ENCODE results near the gene SCNN1B. TPM values are rescaled to one million over a fixed set of nuclear protein-coding genes. Genes with fewer than 3 reads are reported as not detected.
"Not testable (repeated sequence)": the region's sequence is repeated elsewhere in the genome, so short reads cannot be mapped to it uniquely, and the experiment has no call there.

The SCNN1B gene
- total RNA-seq, 1 donor from 2014 or later, result 16.1 TPM

DNA sequence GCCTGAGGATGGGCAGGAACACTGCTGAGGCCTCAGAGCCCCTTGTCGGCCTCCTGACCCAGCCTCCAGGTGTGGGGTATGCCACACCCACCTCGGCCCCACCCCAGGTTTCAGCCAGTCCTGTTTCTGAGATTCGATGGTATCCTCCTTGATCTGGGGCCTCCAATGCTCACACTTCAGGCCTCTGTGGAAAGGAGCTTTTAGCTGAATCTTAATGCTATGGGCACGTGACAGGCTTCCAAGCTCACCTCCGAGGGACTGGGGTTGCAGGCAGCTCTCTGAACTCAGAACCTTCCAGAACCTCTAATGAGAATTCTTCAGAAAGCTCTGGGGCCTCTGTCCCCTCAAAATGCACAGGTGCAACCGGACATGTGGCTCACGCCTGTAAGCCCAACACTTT is 54.8 kb downstream of the SCNN1B start:
- Histone ChIP-seq H3K27me3 (no peaks in the 10 kb centered on the region), H3K36me3 (no peaks in the 10 kb centered on the region), H3K9me3 (no peaks in the 10 kb centered on the region), H3K27ac (no peak overlapping the region), H3K4me1 (no peaks in the 10 kb centered on the region), H3K4me3 (no peak overlapping the region)
- no peak for DNase-seq (ENCODE audit: low spot score in 2 of 2)
- intact Hi-C loops (cut with DNase I), result no loop called here
- TF ChIP-seq, protein P1, sequence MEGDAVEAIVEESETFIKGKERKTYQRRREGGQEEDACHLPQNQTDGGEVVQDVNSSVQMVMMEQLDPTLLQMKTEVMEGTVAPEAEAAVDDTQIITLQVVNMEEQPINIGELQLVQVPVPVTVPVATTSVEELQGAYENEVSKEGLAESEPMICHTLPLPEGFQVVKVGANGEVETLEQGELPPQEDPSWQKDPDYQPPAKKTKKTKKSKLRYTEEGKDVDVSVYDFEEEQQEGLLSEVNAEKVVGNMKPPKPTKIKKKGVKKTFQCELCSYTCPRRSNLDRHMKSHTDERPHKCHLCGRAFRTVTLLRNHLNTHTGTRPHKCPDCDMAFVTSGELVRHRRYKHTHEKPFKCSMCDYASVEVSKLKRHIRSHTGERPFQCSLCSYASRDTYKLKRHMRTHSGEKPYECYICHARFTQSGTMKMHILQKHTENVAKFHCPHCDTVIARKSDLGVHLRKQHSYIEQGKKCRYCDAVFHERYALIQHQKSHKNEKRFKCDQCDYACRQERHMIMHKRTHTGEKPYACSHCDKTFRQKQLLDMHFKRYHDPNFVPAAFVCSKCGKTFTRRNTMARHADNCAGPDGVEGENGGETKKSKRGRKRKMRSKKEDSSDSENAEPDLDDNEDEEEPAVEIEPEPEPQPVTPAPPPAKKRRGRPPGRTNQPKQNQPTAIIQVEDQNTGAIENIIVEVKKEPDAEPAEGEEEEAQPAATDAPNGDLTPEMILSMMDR (IDR thresholded peaks at IDR 0.05), result no peak

DNA sequence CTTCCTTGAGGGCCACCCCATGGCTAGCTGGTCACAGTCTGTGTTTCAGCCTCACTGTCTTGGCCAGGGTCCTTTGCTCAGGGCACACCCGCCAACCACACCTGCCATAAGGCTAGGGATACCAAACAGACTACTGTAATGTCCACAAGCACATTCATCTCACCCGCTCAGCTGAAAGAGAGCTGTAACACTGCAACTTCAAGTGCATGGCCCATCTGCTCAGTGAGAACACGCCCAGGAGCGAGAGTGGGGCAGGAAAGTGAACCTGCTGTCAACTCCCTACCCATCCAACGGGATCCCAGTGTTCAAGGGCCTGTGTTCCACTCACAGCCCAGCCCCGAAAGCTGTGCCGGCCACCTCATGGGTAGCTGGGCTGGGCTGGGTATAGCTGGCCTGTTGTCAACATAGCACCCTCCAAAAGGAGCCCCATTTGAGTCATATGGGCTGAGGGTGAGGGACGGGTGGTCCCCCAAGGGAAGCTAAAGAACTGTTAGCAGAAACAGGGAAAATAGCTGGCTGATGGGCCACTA is 55.7 kb downstream of the SCNN1B start:
- Histone ChIP-seq H3K36me3 (no peaks in the 10 kb centered on the region), H3K27ac (no peak overlapping the region), H3K9me3 (no peaks in the 10 kb centered on the region), H3K4me1 (no peaks in the 10 kb centered on the region), H3K27me3 (no peaks in the 10 kb centered on the region), H3K4me3 (no peak overlapping the region)
- TF ChIP-seq, protein P1 (IDR thresholded peaks at IDR 0.05), result no peak
- no peak for DNase-seq (ENCODE audit: low spot score in 2 of 2)
- intact Hi-C loops (cut with DNase I), result no loop called here

DNA sequence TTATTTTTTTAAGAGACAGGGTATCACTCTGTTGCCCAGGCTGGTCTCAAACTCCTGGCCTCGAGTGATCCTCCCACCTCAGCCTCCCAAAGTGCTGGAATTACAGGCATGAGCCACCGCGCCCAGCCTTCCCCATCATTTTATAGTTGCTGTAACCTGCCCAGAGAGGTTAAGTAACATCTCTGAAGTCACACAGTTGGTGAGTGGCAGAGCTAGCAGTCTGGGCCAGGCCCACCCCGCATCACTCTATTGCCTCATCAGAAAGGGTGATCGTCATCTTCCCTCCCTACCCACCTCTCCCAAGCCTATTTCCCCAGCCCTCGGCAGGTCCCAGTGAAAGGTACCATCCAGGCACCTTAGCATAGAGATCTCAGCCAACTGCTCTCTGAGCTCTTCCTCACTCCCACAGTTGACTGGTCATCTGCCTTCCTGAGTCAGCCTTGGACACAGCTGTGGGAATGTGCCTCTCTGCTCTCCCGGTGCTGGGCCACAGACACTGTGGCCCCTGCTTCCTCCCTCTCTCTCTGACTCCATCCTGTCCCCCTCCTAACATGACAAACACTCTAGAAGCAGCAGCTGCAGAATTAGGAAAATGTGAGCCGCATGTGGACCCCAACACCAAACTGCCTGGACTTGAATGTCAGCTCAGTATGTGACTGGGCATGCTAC is 57.1 kb downstream of the SCNN1B start:
- no peak overlapping the region for H3K27ac ChIP-seq
- H3K9me3 ChIP-seq, result no peaks in the 10 kb centered on the region
- TF ChIP-seq, protein P1 (IDR thresholded peaks at IDR 0.05), result no peak
- H3K27me3 ChIP-seq, result no peaks in the 10 kb centered on the region
- intact Hi-C loops (cut with DNase I), result no loop called here
- H3K4me3 ChIP-seq, result no peak overlapping the region
- H3K36me3 ChIP-seq, result no peaks in the 10 kb centered on the region
- DNase-seq (ENCODE audit: low spot score in 2 of 2), result no peak
- no peaks in the 10 kb centered on the region for H3K4me1 ChIP-seq

DNA sequence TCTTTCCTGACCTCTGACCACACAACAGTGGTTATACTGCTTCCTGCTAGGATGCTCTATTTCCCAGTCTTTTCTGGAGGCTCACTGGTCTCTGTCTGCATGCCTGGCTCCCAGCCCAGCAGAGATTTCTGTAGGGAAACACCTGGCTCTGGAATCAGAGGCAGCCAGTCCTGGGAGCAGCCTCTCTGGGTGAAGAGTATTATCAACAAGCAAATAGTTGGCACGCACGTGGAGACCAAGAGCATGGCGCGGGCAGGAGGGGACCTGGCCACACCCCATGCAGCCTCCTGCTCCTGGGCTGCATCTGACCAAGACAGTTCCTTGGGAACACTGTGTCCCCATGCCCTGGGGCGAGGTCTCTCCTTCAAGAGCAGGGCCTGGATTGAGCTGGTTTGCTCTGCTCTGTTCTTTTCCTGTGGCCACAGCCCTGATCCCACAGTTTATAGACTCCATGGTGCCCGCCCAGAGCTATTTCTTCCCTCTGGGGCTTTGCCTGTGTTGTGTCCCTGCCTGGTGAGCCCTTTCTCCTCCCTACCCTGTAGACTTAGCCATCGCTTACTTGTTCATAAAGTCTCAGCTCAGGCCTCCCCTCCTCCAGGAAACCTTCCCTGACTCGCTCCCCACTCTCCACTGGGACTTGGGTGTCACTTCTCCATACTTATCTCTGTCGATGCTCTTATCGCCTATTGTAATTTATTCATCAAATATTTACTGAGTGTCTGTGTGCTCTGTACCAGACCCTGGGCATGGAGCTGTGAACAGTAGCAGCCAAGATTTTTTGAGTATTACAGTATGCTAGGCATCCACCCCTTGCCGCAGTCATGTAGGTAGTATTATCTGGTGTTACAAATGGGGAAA is 60.6 kb downstream of the SCNN1B start:
- no peaks in the 10 kb centered on the region for H3K4me1 ChIP-seq
- H3K27me3 ChIP-seq, result no peaks in the 10 kb centered on the region
- H3K36me3 ChIP-seq, result no peaks in the 10 kb centered on the region
- intact Hi-C loops (cut with DNase I), result no loop called here
- H3K27ac ChIP-seq, result no peak overlapping the region
- H3K4me3 ChIP-seq, result no peak overlapping the region
- TF ChIP-seq, protein P1 (IDR thresholded peaks at IDR 0.05), result no peak
- no peaks in the 10 kb centered on the region for H3K9me3 ChIP-seq
- DNase-seq (ENCODE audit: low spot score in 2 of 2), result no peak

DNA sequence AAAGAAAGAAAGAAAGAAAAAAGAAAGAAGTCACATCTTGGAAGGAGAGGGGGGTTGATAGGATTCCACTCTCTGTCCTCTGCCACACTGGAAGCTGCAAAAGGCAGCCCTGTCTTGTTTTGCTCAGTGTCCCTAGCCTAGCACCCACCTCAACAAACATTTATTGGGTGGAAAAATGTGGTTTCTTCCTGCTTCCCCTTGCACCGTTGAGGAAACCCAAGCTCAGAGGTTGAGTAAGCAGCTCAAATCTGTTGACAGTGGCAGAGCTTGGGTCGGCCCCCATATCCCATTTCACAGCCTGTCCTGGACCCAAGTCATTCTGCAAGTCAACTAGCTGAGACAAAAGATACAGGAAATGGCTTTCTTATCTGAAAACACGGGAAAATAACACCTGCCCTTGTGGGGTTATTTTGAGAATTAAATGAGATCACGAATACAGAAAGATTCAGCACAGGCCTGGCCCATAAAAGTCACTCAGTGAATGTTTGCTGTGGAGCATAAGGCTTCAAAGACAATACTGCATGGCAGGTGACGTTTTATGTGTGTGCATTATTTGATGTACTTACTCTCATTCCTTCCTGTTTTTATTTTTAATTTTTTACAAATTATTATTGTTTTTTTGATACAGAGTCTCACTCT is 63.6 kb downstream of the SCNN1B start:
- DNase-seq (ENCODE audit: low spot score in 2 of 2), result no peak
- TF ChIP-seq, protein P1 (IDR thresholded peaks at IDR 0.05), result no peak
- H3K9me3 ChIP-seq, result no peaks in the 10 kb centered on the region
- H3K27ac ChIP-seq, result no peak overlapping the region
- H3K36me3 ChIP-seq, result no peaks in the 10 kb centered on the region
- H3K27me3 ChIP-seq, result no peaks in the 10 kb centered on the region
- no peak overlapping the region for H3K4me3 ChIP-seq
- intact Hi-C loops (cut with DNase I), result no loop called here
- no peaks in the 10 kb centered on the region for H3K4me1 ChIP-seq

DNA sequence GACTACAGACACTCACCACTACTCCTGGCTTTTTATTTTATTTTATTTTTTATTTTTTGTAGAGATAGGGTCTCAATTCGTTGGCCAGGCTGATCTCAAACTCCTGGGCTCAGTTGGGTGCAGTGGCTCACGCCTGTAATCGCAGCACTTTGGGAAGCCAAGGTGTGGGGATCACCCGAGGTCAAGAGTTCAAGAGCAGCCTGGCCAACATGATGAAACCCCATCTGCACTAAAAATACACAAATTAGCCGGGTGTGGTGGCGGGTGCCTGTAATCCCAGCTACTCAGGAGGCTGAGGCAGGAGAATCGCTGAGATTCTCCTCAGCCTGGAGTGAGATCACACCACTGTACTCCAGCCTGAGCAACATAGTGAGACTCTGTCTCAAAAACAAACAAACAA is 64.2 kb downstream of the SCNN1B start:
- intact Hi-C loops (cut with DNase I), result not testable (repeated sequence)

More for the DNA sequence above, 64.2 kb downstream of the SCNN1B start:
- H3K4me1 ChIP-seq; DNase-seq (ENCODE audit: low spot score in 2 of 2); H3K27ac ChIP-seq; H3K9me3 ChIP-seq; H3K4me3 ChIP-seq; H3K27me3 ChIP-seq; H3K36me3 ChIP-seq: not testable (repeated sequence)
